GM12873 (cell line): Measurements from ENCODE around the gene TSPAN8.

Source experiments
- TF ChIP-seq, protein P1 (sequence below): IDR thresholded peaks from 2 replicates; pipeline ENCODE4 v1.5.1; 2012; ENCODE audit warnings: low read depth, mild to moderate bottlenecking, moderate library complexity, low read length, control low read depth; ENCODE audit not compliant: insufficient read depth; ENCODE audit errors: missing control alignments

The TSPAN8 gene

DNA sequence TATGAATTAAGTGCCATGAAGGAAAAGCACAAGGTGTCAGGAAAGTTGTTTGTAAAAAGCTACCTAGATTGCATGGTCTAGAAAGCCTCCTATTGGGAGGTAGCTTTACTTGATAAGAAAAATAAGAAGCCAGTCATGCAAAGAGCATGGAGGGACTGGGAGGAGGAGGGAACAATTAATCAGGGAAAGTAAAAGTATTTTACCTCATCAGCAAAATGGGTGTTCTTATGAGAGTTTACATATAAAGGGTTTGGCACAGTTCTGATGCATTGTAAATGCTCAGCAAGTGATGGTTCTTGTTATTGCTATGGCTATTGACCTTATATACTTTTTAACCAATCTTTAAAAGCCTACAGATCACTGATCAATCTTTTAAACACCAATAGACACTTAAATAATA lies 17.0 kb upstream of the TSPAN8 start:
- TF ChIP-seq, protein P1, sequence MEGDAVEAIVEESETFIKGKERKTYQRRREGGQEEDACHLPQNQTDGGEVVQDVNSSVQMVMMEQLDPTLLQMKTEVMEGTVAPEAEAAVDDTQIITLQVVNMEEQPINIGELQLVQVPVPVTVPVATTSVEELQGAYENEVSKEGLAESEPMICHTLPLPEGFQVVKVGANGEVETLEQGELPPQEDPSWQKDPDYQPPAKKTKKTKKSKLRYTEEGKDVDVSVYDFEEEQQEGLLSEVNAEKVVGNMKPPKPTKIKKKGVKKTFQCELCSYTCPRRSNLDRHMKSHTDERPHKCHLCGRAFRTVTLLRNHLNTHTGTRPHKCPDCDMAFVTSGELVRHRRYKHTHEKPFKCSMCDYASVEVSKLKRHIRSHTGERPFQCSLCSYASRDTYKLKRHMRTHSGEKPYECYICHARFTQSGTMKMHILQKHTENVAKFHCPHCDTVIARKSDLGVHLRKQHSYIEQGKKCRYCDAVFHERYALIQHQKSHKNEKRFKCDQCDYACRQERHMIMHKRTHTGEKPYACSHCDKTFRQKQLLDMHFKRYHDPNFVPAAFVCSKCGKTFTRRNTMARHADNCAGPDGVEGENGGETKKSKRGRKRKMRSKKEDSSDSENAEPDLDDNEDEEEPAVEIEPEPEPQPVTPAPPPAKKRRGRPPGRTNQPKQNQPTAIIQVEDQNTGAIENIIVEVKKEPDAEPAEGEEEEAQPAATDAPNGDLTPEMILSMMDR = no peak

DNA sequence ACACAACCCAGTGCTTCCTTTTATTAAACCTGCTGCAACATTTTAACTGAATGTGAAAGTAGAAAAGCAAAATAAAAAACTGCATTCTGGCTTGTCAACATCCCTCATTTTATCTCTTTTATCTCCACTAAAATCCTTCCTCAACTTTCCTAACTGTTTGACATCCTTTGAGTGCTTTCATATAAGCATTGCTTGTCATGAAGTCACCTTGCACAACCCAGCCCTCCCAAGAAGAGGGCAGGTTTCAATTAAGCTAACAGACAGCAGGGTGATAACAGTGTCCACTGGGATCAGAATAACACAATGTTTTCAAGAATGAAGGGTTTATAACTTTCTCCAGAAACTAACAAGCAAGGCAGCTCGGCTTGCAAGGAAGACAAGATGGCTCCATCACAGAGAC lies 16.3 kb upstream of the TSPAN8 start:
- TF ChIP-seq, protein P1 = no peak

DNA sequence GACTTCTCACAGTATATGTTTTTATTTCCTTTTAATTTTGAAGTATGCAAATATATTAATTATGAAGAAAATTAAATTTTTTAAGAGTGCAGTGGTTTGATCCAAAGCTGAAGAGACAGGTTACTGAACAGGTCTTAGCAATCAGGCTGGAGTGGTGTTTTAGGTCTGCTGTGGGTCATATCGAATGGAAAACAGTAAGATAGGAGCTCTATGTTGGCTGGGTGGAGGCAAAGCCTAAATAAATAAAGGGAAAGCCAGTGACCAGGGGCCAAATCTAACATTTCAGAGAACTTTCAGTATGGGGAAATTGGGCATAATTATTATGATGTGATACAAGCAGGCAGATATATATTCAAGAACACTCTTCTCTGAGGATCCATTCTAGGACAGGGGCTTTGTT lies 12.7 kb upstream of the TSPAN8 start:
- TF ChIP-seq, protein P1 = no peak

DNA sequence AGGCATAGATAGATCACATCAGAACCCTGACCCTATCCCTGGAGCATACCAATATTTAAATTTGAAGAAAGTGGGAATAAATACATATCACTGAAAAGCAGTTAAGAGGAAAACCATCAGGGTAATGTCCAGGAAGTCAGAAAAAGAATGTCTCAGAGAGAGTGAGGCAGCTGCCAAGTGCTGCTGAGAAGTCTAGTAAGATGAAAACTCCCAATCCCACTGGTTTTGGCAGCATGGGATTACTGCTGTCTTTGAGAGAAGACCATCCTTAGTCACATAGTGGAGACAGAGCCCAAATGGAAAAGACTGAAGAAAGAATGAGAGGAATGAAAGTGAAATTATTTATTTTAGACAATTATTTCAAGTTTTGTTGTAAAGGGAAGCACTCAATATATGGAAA lies 11.5 kb upstream of the TSPAN8 start:
- TF ChIP-seq, protein P1 = no peak

DNA sequence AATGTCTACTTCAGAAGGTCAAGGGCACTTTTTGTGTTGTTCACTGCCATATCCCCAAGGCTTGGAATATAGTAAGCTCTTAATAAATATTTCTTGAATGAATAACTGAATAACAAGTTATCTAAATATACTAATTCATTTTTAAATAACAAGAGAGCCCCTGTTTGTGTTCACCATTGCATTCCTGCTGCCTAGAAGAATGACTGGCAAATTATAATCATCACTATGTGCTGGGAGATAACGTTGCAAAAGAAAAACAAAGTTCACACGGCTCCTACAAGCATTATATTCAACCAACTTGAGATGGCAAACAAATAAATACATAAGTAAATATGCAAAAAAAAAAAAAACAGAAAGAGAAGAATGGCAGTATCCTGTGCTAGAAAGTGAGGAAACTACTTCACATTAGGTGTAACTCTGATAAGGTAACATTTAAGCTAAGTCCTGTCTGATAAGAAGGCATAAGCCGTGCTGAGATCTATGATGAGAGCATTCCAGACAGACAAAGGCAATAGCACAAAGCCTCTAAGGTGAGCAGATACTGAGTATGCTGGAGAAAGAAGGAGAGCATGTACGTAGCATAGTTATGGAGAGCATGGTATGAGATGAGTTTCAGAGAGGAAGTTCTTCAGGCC lies 9.2 kb upstream of the TSPAN8 start:
- TF ChIP-seq, protein P1 = no peak

DNA sequence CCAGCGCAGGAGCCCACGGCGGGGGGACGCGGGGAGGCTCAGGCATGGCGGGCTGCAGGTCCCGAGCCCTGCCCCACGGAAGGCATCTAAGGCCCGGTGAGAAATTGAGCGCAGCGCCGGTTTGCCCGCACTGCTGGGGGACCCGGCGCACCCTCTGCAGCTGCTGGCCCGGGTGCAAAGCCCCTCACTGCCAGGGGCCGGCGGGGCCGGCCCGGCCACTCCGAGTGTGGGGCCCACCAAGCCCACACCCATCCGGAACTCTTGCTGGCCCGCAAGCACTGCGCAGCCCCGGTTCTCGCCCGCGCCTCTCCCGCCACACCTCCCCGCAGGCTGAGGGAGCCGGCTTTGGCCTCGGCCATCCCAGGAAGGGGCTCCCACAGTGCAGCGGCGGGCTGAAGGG lies 8.5 kb upstream of the TSPAN8 start:
- TF ChIP-seq, protein P1 = no peak

DNA sequence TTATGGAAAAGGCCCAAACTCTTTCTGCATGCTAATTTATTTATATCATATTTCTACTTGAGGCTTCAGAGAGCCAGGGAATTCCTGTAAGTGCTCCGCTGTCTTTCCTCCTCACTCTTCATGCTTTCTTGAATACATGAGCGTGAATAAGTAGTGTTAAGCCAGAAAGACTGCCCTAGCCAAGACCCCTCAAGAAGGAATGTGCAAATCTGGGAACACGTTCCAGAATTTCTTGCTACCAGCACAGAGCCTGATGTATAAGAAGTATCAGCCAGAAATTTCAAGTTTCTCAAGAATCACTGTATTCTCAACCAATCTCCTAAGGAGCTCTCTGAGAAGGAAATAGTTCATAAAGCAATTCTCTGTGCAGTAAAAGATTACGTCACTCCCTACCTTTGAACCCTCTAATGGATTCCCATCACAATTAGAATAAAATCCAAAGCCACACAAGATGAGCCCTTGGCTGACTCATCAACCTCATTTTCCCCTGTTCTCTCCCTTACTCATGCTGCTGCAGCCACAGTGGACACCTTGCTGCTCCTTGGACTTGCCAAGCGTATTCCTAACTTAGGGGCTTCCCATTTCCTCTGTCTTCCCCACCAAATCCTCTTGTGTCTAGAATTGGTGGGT lies 6.9 kb upstream of the TSPAN8 start:
- TF ChIP-seq, protein P1 = no peak
